G401.6 (cell line): ENCODE measurements around the gene CREBBP.

Source experiments
- FAIRE-seq: peaks from 2 replicates; lab custom pipeline; 2012; peaks lifted over from hg19 to GRCh38; lab: Jason Lieb, UNC

The CREBBP gene

GRCh38 chr16:3793161-3793576 is 87.3 kb downstream of the CREBBP start:
- FAIRE-seq, result no peak

GRCh38 chr16:3792472-3793012 is 88.0 kb downstream of the CREBBP start:
- FAIRE-seq, result no peak

- FAIRE-seq, result no peak
Measured at GRCh38 chr16:3791701-3792100, 88.8 kb downstream of the CREBBP start.

DNA sequence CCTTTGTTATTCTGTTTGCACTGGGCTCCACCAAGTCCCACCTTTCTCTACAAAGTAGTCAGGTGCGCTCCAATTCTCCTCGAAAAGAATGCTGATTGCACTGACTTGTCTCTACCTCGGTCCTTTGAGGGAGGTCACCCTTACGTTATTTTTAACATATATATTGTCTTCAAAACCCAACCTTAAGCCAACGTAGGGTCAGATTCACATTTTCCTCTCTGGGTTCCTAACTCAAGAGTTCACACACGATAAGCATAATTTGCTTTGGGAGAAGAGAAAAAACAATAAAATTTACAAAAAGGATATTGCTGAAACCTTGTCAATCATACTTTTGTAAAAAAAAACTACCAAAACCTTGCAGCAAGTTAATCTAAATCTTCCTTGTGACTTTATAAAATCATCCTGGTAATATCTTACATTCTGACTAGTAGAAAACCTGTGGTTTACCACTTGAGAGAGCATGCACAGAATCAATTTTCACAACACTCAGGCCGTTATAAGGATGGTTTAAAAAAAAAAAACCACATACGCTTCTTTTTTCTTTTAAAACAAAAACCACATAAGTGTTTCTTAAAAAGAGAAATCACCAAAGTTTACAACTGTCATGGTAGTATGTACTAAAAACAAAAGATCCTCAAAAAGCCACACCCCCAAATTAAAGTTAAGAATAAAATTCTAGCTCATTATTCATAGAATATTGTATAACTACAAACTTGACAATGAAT is 91.0 kb downstream of the CREBBP start:
- no peak for FAIRE-seq

DNA sequence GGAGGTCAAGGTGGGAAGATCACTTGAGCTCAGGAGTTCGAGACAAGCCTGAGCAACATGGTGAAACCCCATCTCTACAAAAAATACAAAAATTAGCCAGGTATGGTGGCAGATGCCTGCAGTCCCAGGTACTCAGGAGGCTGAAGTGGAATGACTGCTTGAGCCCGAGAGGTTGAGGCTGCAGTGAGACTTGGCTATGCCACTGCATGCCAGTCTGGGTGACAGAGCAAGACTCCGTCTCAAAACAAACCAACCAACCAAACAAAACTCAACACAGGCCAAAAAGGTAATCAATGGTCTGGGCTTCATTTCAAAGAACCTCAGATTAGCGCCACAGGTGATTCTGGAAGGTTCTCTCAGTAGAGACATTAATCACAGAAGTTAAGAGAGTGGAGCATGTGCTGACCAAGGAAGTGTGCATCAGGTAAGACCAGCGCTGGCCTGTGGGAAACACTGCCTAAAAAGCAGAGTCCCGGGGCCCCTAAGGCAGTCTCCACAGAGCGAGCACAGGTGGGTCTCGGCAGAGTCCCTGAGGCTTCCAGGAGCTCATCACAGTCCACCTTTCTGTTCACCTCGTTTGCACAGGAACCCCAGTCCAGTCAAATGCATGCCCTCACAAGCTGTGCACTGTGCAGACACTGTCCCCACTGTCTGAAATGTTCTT is 91.7 kb downstream of the CREBBP start:
- no peak for FAIRE-seq

DNA sequence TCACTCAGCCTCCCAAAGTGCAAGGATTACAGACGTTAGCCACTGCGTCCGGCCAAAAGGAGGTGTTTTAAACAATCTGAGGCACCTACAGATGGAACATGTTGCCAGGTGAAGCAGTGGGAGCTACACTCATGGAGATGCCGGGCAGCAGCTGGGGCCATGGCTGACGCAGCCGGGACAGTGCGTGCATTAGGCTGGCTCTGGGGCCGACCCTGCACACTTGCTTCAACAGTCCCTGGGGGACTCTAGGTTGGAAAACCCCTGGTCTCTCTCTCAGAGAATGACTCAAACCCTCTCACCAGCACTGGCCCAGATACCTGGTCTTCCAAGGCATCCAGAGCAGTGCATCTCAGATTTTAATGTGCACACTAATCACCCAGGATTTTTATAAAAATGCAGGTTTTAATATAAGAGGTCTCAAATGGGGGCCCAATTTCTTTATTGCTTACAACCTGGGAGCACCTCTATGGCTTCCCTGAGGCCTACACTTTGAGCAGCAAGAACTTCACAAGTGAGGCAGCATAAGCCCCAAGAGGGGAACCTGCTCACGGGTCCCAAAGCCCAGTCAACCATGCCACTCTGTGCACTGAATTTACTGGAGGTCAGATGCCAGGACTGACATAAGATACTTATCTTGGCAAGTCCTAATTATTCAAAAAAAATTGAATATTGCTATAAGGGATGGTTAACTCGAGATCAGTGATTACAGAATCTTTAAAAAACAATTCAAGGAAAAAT is 92.4 kb downstream of the CREBBP start:
- FAIRE-seq, result no peak

DNA sequence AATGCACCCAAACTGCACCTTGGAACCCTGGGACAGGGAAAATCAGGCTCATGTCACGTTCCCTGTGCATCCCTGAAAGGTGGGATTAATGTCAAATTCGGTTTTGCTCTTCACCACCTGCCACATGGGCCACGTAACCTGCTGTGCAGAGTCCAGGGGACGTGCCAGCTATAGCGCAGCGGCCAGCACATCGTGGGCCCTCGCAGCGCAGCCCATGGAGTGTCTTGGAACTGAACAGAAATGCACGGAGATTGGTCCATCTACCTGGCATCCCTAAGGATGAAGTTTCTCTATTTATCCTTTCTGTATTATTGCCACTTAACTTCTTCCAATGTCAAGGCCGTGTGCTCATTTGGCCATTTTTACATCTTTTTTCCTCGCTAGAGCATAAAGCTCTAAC is 95.1 kb downstream of the CREBBP start:
- FAIRE-seq, result no peak

GRCh38 chr16:3783516-3783915 is 97.0 kb downstream of the CREBBP start:
- FAIRE-seq, result no peak

DNA sequence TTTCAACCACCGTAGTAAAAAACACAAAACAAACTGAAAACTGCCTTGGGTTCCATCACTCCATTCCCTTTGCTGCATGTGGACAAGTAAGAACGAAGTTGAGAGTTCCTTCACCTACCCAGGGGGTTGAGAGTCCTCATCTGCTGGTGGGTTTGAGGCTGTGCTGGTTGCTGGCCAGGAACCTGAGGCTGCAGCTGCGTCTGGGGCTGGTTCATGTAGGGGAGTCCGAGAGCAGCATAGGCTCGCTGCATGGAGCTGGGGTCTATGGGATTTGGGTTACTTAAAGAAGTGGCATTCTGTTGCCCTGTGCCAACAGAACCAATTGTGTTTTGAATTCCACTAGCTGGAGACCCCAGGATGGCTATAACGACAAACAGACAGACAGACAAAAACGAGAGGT is 97.9 kb downstream of the CREBBP start:
- no peak for FAIRE-seq

DNA sequence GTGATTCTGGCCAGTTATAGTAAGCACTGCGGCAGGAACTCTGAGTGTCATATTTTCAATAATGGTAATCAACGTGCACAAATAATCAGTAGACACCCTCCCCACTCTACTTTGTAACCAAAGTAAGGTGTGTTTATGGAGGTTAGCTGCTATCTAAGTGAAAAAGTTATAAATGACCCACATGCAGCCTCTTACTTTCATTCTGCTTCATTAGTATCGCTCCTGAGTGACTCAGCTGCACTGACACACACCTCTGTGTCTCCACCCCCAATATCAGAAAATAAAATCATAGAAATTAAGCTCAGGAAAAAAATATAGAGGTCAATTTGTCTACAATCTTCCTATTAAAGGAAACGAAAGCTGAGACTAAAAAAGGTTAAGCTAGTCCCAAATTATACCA is 99.1 kb downstream of the CREBBP start:
- no peak for FAIRE-seq

DNA sequence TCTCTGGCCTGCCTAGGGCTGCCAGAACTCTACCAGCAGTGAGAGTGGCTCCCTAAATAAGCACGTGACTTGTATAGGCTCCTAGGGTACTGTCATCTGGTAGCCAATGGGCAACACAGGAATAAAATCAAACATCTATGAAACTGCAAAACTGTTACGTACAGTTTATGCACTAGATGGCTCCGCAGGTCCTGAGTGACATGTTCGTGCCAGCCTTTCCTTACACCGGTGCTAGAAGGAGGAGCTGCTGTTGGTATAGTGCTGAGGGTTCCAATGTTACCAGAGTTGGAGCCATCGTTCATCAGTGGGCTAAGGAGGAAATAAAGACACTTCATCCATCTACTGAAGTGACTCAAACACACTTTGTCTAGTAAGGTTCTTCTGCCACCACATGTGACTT is 99.9 kb downstream of the CREBBP start:
- FAIRE-seq, result no peak

- no peak for FAIRE-seq
Measured at GRCh38 chr16:3776316-3776715, 104.2 kb downstream of the CREBBP start.

DNA sequence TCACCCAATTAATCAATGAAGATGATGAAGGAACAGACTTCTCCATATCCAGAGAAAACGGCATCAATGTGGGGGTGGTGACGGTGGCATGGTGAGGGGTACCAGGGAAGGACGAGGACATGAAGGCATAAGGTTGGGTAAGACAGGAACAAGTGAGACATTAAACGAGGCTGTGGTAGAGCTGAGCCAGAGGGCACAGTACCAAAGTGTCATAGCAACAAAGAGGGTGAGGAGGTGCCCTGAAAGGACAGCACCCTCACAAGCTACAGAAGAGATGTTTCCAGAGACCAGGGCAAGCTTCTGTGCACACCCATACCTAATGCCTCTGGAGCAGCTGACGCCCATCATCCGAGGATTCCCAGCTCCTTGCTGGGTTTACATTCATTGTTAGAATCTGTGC is 105.7 kb downstream of the CREBBP start:
- FAIRE-seq, result no peak

GRCh38 chr16:3774156-3774767 is 106.3 kb downstream of the CREBBP start:
- no peak for FAIRE-seq

DNA sequence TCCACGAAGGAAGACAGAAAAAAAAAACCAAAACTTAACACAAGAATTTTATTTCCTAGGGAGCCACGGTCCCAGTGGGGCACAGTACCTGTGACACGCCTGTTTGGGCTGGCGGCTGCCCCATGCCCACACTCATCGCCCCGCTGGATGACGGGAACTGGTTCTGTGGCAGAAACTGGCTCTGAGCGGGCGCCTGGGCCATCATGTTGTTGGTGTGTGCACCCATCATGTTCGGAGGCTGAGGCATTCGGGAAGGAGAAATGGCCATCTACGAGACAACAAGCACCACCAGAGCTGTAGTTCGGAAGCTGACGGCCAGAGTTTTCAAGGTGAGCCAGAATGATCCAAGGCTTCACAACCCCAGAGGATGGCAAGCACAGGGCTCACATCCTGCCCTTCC is 106.8 kb downstream of the CREBBP start:
- no peak for FAIRE-seq

GRCh38 chr16:3771513-3771912 is 109.0 kb downstream of the CREBBP start:
- no peak for FAIRE-seq

- FAIRE-seq, result no peak
Measured at GRCh38 chr16:3770530-3770929, 110.0 kb downstream of the CREBBP start.

DNA sequence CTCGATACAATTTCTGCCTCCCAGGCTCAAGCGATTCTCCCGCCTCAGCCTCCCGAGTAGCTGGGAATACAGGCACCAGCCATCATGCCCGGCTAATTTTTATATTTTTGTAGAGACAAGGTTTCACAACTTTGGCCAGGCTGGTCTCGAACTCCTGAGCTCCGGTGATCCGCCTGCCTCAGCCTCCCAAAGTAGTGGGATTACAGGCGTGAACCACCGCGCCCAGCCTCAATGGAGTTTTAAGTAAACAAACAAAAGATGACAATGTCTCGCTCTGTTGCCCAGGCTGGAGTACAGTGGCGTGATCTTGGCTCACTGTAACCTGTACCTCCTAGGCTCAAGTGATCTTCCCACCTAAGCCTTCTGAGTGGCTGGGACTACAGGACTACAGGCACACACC is 110.6 kb downstream of the CREBBP start:
- FAIRE-seq, result no peak

- no peak for FAIRE-seq
Measured at GRCh38 chr16:3769013-3769412, 111.5 kb downstream of the CREBBP start.

GRCh38 chr16:3767333-3767986 is 113.1 kb downstream of the CREBBP start:
- no peak for FAIRE-seq

DNA sequence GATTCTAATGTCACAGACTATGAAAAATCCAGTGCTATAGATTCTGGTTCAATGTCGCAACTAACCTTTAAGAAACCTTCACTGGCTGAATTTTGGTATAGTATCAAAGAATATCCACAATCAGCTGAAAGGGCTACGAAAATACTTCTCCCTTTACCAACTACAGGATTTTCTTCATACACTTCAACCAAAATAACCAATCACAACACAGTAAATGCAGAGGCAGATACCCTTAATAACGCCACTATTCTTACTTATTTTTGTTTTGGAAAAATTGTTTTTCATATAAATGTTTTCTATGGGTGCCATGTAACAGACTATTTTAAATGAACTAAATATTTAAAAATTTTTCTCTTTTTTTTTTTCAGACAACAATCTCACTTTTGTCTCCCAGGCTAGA is 114.3 kb downstream of the CREBBP start:
- FAIRE-seq, result no peak

DNA sequence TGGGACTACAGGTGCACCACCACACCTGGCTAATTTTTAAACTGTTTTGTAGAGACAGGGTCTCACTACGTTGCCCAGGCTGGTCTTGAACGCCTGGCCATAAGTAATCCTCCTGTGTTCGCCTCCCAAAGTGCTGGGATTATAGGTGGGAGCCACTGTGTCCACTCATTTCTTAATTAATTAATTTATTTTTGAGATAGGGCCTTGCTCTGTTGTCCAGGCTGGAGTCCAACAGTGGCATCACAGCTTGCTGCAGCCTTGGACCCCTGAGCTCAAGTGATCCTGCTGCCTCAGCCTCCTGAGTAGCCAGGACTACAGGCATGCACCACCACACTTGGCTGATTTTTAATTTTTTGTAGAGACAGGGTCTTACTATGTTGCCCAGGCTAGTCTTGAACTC is 116.1 kb downstream of the CREBBP start:
- no peak for FAIRE-seq
